Activated CD4-positive, alpha-beta T cell treated with anti-CD3 and anti-CD28 coated beads, Interleukin-2, amount 10 ng/mL, durations not matched to agents 7 days and 5 days (primary cell): ENCODE results near the gene AEBP2. TPM values are rescaled to one million over a fixed set of nuclear protein-coding genes. Genes with fewer than 3 reads are reported as not detected.

Experiments
- CTCF ChIA-PET: fragments of 350-600 bp; sonication (Branson Sonifier 250); formaldehyde crosslinking; loops from one replicate; lab custom pipeline; 2021; ENCODE audit warnings: antibody characterized with exemption; lab: Charles Lee
- POLR2A ChIA-PET: fragments of 350-600 bp; sonication (Branson Sonifier 250); formaldehyde crosslinking; loops from one replicate; lab custom pipeline; 2021; ENCODE audit warnings: antibody characterized with exemption; lab: Charles Lee
- DNase-seq: peaks from one replicate; pipeline ENCODE4 v3.0.0-alpha.2; 2020
- H3K27ac Mint-ChIP-seq: one replicate; pipeline ENCODE4 v1.8.0; 2021; ENCODE audit warnings: mild to moderate bottlenecking, moderate library complexity, mixed read lengths
- H3K27me3 Mint-ChIP-seq: one replicate; pipeline ENCODE4 v1.8.0; 2021; ENCODE audit warnings: mixed read lengths
- H3K36me3 Mint-ChIP-seq: one replicate; pipeline ENCODE4 v1.8.0; 2021; ENCODE audit warnings: low read depth, mixed read lengths
- H3K4me1 Mint-ChIP-seq: one replicate; pipeline ENCODE4 v1.8.0; 2021; ENCODE audit warnings: mixed read lengths
- H3K4me3 Mint-ChIP-seq: one replicate; pipeline ENCODE4 v1.8.0; 2021; ENCODE audit warnings: mild to moderate bottlenecking, moderate library complexity, mixed read lengths
- H3K9me3 Mint-ChIP-seq: one replicate; pipeline ENCODE4 v1.8.0; 2021; ENCODE audit warnings: mixed read lengths
- total RNA-seq, 2 experiments: library from RNA; stranded (reverse); gene quantifications; one replicate each; pipeline ENCODE4 v1.2.3, GENCODE V29; 2021

The AEBP2 gene
- total RNA-seq, 2 experiments from 2014 or later, result 45.8 to 49.1 TPM

DNA sequence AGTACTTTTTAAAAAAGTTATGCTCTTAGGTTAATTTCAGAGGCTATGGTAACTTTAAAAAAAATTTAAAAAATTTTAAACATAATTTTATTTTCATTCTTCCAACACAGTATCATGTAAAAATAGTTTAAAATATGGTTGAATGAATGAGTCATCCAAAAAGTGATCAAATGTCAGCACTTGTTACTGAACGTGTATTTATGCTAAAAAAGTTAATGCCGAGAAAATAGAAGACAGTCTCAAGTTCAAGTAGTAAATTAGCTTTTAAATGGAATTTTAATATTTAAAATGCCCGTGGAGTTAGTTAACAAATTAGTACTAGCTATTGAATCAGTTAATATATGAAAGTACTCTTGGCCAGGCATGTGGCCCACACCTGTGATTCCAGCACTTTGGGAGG, 4.8 kb downstream of the AEBP2 start:
- no peak for DNase-seq
- H3K4me3 Mint-ChIP-seq, result no peak overlapping the region
- H3K9me3 Mint-ChIP-seq, result peaks cover under 1% of the 10 kb centered on the region
- H3K27me3 Mint-ChIP-seq, result no peaks in the 10 kb centered on the region
- peaks cover 45% of the 10 kb centered on the region for H3K36me3 Mint-ChIP-seq
- no peak overlapping the region for H3K27ac Mint-ChIP-seq
- H3K4me1 Mint-ChIP-seq, result peaks cover 52% of the 10 kb centered on the region
- ChIA-PET CTCF (interaction anchor here (0.5 to 1.0 kb wide), 3 partner anchors 9 to 197 kb away, joined by 3 read pairs; no protein-coding TSS in a partner anchor), POLR2A (no interaction called here)

DNA sequence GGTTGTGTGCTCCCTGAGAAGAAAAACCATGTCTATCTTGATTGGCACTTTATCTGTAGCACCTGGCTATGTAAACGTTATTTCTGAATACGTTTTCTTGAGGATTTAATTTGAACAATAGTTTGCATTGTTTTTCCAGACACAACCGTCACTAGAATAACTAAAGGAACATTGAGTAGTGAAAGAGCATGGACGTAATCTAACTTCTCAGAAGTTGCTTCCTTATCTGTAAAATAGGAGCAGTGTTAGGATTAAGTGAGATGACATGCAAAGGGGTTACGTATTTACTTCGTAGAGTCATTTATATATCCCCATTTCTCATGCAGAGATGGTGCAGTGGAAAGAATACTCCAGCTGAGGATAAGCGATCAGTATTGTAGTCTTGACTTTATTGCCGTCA, 8.1 kb downstream of the AEBP2 start:
- CTCF ChIA-PET, result no interaction called here
- peaks cover 38% of the 10 kb centered on the region for H3K36me3 Mint-ChIP-seq
- no peak overlapping the region for H3K27ac Mint-ChIP-seq
- H3K9me3 Mint-ChIP-seq, result no peaks in the 10 kb centered on the region
- no peak overlapping the region for H3K4me3 Mint-ChIP-seq
- H3K4me1 Mint-ChIP-seq, result peaks cover 50% of the 10 kb centered on the region
- no peak for DNase-seq
- POLR2A ChIA-PET, result no interaction called here
- H3K27me3 Mint-ChIP-seq, result no peaks in the 10 kb centered on the region

DNA sequence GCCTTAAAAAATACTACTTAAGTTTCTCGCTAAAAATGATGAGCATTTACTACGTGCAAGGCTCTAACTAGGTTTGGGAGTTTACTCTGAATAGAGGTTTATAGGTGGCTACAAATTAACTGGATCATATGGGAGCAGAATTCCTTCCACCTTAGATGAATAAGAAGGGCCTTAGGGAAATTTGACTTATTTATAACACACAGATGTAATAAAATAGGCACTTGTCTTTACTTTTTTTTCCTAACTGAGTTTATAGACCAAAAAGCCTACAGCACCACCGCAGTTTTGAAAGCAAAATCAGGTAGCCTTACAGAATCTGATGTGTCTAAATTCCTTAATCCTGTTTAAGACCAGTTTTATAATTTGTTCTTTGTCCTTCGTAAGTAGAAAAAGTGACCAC, 10.5 kb downstream of the AEBP2 start:
- Mint-ChIP-seq H3K4me1 (peaks cover 47% of the 10 kb centered on the region), H3K36me3 (peaks cover 36% of the 10 kb centered on the region), H3K27me3 (no peaks in the 10 kb centered on the region), H3K4me3 (no peak overlapping the region), H3K9me3 (no peaks in the 10 kb centered on the region), H3K27ac (no peak overlapping the region)
- POLR2A ChIA-PET, result no interaction called here
- CTCF ChIA-PET, result no interaction called here
- no peak for DNase-seq

GRCh38 chr12:19450362-19450761, 11.1 kb downstream of the AEBP2 start:
- DNase-seq, result no peak
- H3K36me3 Mint-ChIP-seq, result peaks cover 37% of the 10 kb centered on the region
- peaks cover 44% of the 10 kb centered on the region for H3K4me1 Mint-ChIP-seq
- no peaks in the 10 kb centered on the region for H3K27me3 Mint-ChIP-seq
- no peaks in the 10 kb centered on the region for H3K9me3 Mint-ChIP-seq
- H3K27ac Mint-ChIP-seq, result no peak overlapping the region
- POLR2A ChIA-PET, result no interaction called here
- CTCF ChIA-PET, result interaction anchor here (0.6 kb wide), 1 partner anchor 13 kb away, joined by 3 read pairs; no protein-coding TSS in a partner anchor
- H3K4me3 Mint-ChIP-seq, result no peak overlapping the region

GRCh38 chr12:19451196-19451595, 11.9 kb downstream of the AEBP2 start:
- H3K27me3 Mint-ChIP-seq, result no peaks in the 10 kb centered on the region
- peaks cover 39% of the 10 kb centered on the region for H3K36me3 Mint-ChIP-seq
- CTCF ChIA-PET, result interaction anchor here (0.6 kb wide), 1 partner anchor 13 kb away, joined by 3 read pairs; no protein-coding TSS in a partner anchor
- DNase-seq, result no peak
- H3K27ac Mint-ChIP-seq, result no peak overlapping the region
- no peaks in the 10 kb centered on the region for H3K9me3 Mint-ChIP-seq
- no peak overlapping the region for H3K4me3 Mint-ChIP-seq
- POLR2A ChIA-PET, result interaction anchor here (0.6 kb wide), 1 partner anchor 192 kb away, joined by 3 read pairs; no protein-coding TSS in a partner anchor
- peaks cover 39% of the 10 kb centered on the region for H3K4me1 Mint-ChIP-seq

DNA sequence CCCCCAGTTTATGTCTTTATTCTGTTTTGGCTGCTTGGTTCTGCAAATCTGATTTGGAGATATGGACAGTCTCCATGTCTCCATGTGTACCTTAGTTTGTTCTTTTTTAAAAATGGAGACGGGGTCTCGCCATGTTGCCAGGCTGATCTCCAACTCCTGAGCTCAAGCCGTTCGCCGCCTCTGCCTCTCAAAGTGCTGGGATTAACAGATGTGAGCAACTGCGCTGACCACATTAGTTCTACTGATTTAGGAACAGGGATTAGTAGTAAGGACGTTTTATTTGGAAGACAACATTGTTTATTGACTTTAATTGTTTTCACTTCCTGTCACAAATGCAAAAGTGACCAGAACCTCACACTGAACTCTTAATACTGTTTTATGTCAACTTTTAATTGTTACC, 14.7 kb downstream of the AEBP2 start:
- ChIA-PET POLR2A (no interaction called here), CTCF (interaction anchor here (0.6 to 0.8 kb wide), 4 partner anchors 9 to 199 kb away, joined by 3 read pairs; no protein-coding TSS in a partner anchor)
- Mint-ChIP-seq H3K27me3 (no peaks in the 10 kb centered on the region), H3K4me3 (no peak overlapping the region), H3K4me1 (peaks cover 31% of the 10 kb centered on the region), H3K9me3 (no peaks in the 10 kb centered on the region), H3K27ac (no peak overlapping the region), H3K36me3 (peaks cover 51% of the 10 kb centered on the region)
- no peak for DNase-seq

DNA sequence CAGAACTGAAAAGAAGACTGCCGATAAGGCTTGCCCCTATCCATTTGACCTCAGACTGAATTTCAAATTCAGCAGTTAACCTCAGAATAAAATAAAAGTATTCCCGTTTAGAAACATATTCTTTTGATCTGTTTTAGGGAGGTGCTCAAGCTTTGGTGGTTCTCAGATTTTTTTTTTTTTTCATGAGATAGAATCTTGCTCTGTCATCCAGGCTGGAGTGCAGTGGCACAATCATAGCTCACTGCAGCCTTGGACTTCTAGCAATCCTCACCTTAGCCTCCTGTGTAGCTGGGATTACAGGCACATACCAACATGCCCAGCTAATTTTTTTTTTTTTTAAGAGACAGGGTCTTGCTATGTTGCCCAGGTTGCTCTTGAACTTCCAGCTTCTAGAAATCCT, 15.5 kb downstream of the AEBP2 start:
- no peak for DNase-seq
- no peak overlapping the region for H3K4me3 Mint-ChIP-seq
- POLR2A ChIA-PET, result no interaction called here
- no peaks in the 10 kb centered on the region for H3K9me3 Mint-ChIP-seq
- H3K27me3 Mint-ChIP-seq, result no peaks in the 10 kb centered on the region
- peaks cover 54% of the 10 kb centered on the region for H3K36me3 Mint-ChIP-seq
- CTCF ChIA-PET, result interaction anchor here (0.6 to 0.7 kb wide), 4 partner anchors 9 to 198 kb away, joined by 3 read pairs; no protein-coding TSS in a partner anchor
- no peak overlapping the region for H3K27ac Mint-ChIP-seq
- peaks cover 27% of the 10 kb centered on the region for H3K4me1 Mint-ChIP-seq

DNA sequence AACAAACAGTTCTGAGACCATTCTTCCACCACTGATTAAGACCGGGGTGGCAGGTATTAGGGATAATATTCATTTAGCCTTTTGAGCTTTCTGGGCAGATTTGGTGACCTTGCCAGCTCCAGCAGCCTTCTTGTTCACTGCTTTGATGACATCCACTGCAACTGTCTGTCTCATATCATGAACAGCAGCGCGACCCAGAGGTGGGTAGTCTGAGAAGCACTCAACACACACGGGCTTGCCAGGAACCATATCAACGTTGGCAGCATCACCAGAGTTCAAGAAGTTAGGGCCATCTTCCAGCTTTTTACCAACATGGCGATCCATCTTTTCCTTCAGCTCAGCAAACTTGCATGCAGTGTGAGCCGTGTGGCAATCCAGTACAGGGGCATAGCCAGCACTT, 16.9 kb downstream of the AEBP2 start:
- Mint-ChIP-seq H3K9me3 (no peaks in the 10 kb centered on the region), H3K27me3 (no peaks in the 10 kb centered on the region), H3K4me3 (no peak overlapping the region), H3K36me3 (peaks cover 49% of the 10 kb centered on the region), H3K27ac (no peak overlapping the region), H3K4me1 (peaks cover 31% of the 10 kb centered on the region)
- no peak for DNase-seq
- POLR2A ChIA-PET, result no interaction called here
- CTCF ChIA-PET, result no interaction called here

DNA sequence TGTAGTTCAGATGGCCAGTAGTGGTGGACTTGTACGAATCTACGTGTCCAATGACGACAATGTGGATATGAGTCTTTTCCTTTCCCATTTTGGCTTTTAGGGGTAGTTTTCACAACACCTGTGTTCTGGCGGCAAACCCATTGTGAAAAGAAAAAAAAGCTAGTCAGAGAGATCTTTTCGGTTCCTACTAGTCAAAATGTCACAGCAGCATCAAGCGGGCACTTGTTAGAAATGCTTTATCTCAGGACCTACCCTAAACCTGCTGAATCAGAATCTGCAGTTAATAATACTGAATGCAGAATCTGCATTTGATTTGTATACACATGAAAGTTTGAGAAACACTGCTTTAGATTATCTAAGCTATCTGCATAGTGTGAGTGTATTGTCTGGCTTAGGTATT, 18.3 kb downstream of the AEBP2 start:
- no peak overlapping the region for H3K4me3 Mint-ChIP-seq
- peaks cover 28% of the 10 kb centered on the region for H3K4me1 Mint-ChIP-seq
- no peak overlapping the region for H3K27ac Mint-ChIP-seq
- no peaks in the 10 kb centered on the region for H3K9me3 Mint-ChIP-seq
- ChIA-PET CTCF (no interaction called here), POLR2A (no interaction called here)
- no peak for DNase-seq
- H3K36me3 Mint-ChIP-seq, result peaks cover 42% of the 10 kb centered on the region
- no peaks in the 10 kb centered on the region for H3K27me3 Mint-ChIP-seq

GRCh38 chr12:19458733-19459132, 19.4 kb downstream of the AEBP2 start:
- H3K9me3 Mint-ChIP-seq, result no peaks in the 10 kb centered on the region
- no peak overlapping the region for H3K27ac Mint-ChIP-seq
- POLR2A ChIA-PET, result no interaction called here
- H3K4me3 Mint-ChIP-seq, result no peak overlapping the region
- no peak for DNase-seq
- H3K27me3 Mint-ChIP-seq, result no peaks in the 10 kb centered on the region
- H3K36me3 Mint-ChIP-seq, result peaks cover 47% of the 10 kb centered on the region
- CTCF ChIA-PET, result interaction anchor here (0.9 to 1.3 kb wide), 2 partner anchors 27 to 31 kb away, joined by 3 read pairs; no protein-coding TSS in a partner anchor
- H3K4me1 Mint-ChIP-seq, result peaks cover 24% of the 10 kb centered on the region

- no peak for DNase-seq
- H3K9me3 Mint-ChIP-seq, result no peaks in the 10 kb centered on the region
- ChIA-PET POLR2A (interaction anchor here (0.6 kb wide), 1 partner anchor 239 kb away, joined by 3 read pairs; no protein-coding TSS in a partner anchor), CTCF (no interaction called here)
- H3K27ac Mint-ChIP-seq, result no peak overlapping the region
- no peak overlapping the region for H3K4me3 Mint-ChIP-seq
- H3K4me1 Mint-ChIP-seq, result peaks cover 17% of the 10 kb centered on the region
- peaks cover 48% of the 10 kb centered on the region for H3K36me3 Mint-ChIP-seq
- no peaks in the 10 kb centered on the region for H3K27me3 Mint-ChIP-seq
Observed at GRCh38 chr12:19461999-19462398, 22.7 kb downstream of the AEBP2 start.

DNA sequence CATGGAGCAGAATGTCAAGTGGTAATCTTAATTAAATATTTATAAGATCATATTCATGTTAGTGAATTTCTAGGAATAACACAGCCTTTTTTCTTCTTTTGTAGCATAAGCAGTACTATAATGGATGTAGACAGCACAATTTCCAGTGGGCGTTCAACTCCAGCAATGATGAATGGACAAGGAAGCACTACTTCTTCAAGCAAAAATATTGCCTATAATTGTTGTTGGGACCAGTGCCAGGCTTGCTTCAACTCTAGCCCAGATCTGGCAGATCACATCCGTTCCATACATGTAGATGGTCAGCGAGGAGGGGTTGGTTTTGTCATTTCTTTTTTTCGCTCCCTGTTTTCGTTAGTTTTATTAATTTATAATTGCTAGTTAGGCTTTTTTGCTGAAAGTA, 23.1 kb downstream of the AEBP2 start:
- CTCF ChIA-PET, result no interaction called here
- peaks cover 15% of the 10 kb centered on the region for H3K4me1 Mint-ChIP-seq
- H3K27ac Mint-ChIP-seq, result no peak overlapping the region
- POLR2A ChIA-PET, result interaction anchor here (0.6 kb wide), 1 partner anchor 240 kb away, joined by 3 read pairs; no protein-coding TSS in a partner anchor
- no peaks in the 10 kb centered on the region for H3K27me3 Mint-ChIP-seq
- peaks cover 48% of the 10 kb centered on the region for H3K36me3 Mint-ChIP-seq
- no peak overlapping the region for H3K4me3 Mint-ChIP-seq
- no peaks in the 10 kb centered on the region for H3K9me3 Mint-ChIP-seq
- DNase-seq, result no peak

DNA sequence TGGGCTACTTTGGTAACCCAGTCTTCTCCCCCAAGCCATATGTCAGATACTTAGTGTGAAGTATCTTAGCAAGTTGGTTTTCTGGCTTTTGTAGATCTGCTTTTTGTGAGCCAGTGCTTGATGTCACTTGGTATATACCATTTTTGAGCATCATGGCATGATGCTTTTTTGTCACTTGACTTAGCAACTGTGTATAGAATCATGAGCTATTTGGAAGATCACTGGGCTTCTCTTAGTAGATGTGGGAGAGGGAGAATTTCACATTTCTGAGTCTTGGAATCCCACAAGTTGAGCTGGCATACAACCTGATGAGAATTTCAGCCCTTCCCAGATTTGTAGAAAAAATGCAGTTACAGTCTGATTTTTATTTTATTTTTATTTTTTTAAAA, 24.9 kb downstream of the AEBP2 start:
- CTCF ChIA-PET, result interaction anchor here (0.6 to 1.2 kb wide), 2 partner anchors 9 to 13 kb away, joined by 3 read pairs; no protein-coding TSS in a partner anchor
- no peak for DNase-seq
- no peaks in the 10 kb centered on the region for H3K27me3 Mint-ChIP-seq
- no peak overlapping the region for H3K27ac Mint-ChIP-seq
- H3K4me1 Mint-ChIP-seq, result peaks cover 16% of the 10 kb centered on the region
- H3K9me3 Mint-ChIP-seq, result no peaks in the 10 kb centered on the region
- H3K4me3 Mint-ChIP-seq, result no peak overlapping the region
- POLR2A ChIA-PET, result interaction anchor here (0.7 kb wide), 1 partner anchor 379 kb away, joined by 5 read pairs; no protein-coding TSS in a partner anchor
- peaks cover 55% of the 10 kb centered on the region for H3K36me3 Mint-ChIP-seq

DNA sequence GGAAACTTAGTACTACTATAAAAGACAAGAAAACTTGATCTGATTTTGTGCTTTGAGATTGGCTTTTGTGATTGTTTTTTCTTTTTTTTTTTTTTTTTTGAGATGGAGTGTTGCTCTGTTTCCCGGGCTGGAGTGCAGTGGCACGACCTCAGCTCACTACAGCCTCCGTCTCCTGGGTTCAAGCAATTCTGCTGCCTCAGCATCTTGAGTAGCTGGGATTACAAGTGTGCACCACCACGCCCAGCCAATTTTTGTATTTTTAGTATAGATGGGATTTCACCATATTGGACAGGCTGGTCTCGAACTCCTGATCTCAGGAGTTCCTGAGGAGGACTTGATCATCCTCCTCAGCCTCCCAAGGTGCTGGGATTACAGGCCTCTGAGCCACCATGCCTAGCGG, 26.4 kb downstream of the AEBP2 start:
- H3K36me3 Mint-ChIP-seq, result peaks cover 64% of the 10 kb centered on the region
- no peak overlapping the region for H3K4me3 Mint-ChIP-seq
- no peak for DNase-seq
- H3K27me3 Mint-ChIP-seq, result no peaks in the 10 kb centered on the region
- CTCF ChIA-PET, result no interaction called here
- H3K9me3 Mint-ChIP-seq, result no peaks in the 10 kb centered on the region
- peaks cover 18% of the 10 kb centered on the region for H3K4me1 Mint-ChIP-seq
- H3K27ac Mint-ChIP-seq, result no peak overlapping the region
- POLR2A ChIA-PET, result no interaction called here
